Dermis blood vessel endothelial cell (primary cell): ENCODE results near the gene MYH15. TPM values are rescaled to one million over a fixed set of nuclear protein-coding genes. Genes with fewer than 3 reads are reported as not detected.

Source experiments
- DNase-seq: peaks from one replicate; pipeline ENCODE4 v3.0.0; 2010
- total RNA-seq: library from RNA; depleted of rRNA; stranded (reverse); fragments of >200 nt; gene quantifications from 2 replicates; pipeline ENCODE4 v1.2.3, GENCODE V29; 2014

Gene MYH15
- total RNA-seq, 1 donor from 2014 or later = under 0.01 TPM

- DNase-seq = no peak
Observed at GRCh38 chr3:108469126-108469525, 41.3 kb downstream of the MYH15 start.

GRCh38 chr3:108468577-108468976 is 41.8 kb downstream of the MYH15 start:
- no peak for DNase-seq

- DNase-seq = no peak
Observed at GRCh38 chr3:108462899-108463298, 47.5 kb downstream of the MYH15 start.

- no peak for DNase-seq
Observed at GRCh38 chr3:108461661-108462111, 48.7 kb downstream of the MYH15 start.

GRCh38 chr3:108459225-108459624 is 51.2 kb downstream of the MYH15 start:
- no peak for DNase-seq

- peak; percentile 27 for DNase-seq
Observed at GRCh38 chr3:108455212-108455705, 55.1 kb downstream of the MYH15 start.

- no peak for DNase-seq
Observed at GRCh38 chr3:108453565-108453964, 56.8 kb downstream of the MYH15 start.

- no peak for DNase-seq
Observed at GRCh38 chr3:108450444-108450843, 60.0 kb downstream of the MYH15 start.

- DNase-seq = no peak
Observed at GRCh38 chr3:108448593-108448992, 61.8 kb downstream of the MYH15 start.

GRCh38 chr3:108447096-108447847 is 63.1 kb downstream of the MYH15 start:
- DNase-seq = no peak

GRCh38 chr3:108442281-108442680 is 68.1 kb downstream of the MYH15 start:
- no peak for DNase-seq

- DNase-seq = no peak
Observed at GRCh38 chr3:108441518-108441917, 68.9 kb downstream of the MYH15 start.

GRCh38 chr3:108441071-108441507 is 69.3 kb downstream of the MYH15 start:
- DNase-seq = no peak

- no peak for DNase-seq
Observed at GRCh38 chr3:108438542-108438941, 71.9 kb downstream of the MYH15 start.

- DNase-seq = no peak
Observed at GRCh38 chr3:108437439-108437838, 73.0 kb downstream of the MYH15 start.

- DNase-seq = no peak
Observed at GRCh38 chr3:108433928-108434327, 76.5 kb downstream of the MYH15 start.

GRCh38 chr3:108432431-108432830 is 78.0 kb downstream of the MYH15 start:
- no peak for DNase-seq

GRCh38 chr3:108430540-108430939 is 79.9 kb downstream of the MYH15 start:
- no peak for DNase-seq

- no peak for DNase-seq
Observed at GRCh38 chr3:108428586-108428985, 81.8 kb downstream of the MYH15 start.

- DNase-seq = no peak
Observed at GRCh38 chr3:108420926-108421325, 89.5 kb downstream of the MYH15 start.

- DNase-seq = no peak
Observed at GRCh38 chr3:108416111-108416869, 94.1 kb downstream of the MYH15 start.

GRCh38 chr3:108415661-108416060 is 94.7 kb downstream of the MYH15 start:
- no peak for DNase-seq

GRCh38 chr3:108414007-108414406 is 96.4 kb downstream of the MYH15 start:
- no peak for DNase-seq
